ENCODE results near the gene CUBN. TPM values are rescaled to one million over a fixed set of nuclear protein-coding genes. Genes with fewer than 3 reads are reported as not detected.

The CUBN gene
- polyA plus RNA-seq, 2 of the 4 experiments (the other 2 are of a cell fraction): 0.08 to 0.28 TPM

- POLR2A ChIA-PET: no interaction called here
- no peak overlapping the region for H3K27ac ChIP-seq
Observed at GRCh38 chr10:17123961-17124360, 5.7 kb downstream of the CUBN start.

DNA sequence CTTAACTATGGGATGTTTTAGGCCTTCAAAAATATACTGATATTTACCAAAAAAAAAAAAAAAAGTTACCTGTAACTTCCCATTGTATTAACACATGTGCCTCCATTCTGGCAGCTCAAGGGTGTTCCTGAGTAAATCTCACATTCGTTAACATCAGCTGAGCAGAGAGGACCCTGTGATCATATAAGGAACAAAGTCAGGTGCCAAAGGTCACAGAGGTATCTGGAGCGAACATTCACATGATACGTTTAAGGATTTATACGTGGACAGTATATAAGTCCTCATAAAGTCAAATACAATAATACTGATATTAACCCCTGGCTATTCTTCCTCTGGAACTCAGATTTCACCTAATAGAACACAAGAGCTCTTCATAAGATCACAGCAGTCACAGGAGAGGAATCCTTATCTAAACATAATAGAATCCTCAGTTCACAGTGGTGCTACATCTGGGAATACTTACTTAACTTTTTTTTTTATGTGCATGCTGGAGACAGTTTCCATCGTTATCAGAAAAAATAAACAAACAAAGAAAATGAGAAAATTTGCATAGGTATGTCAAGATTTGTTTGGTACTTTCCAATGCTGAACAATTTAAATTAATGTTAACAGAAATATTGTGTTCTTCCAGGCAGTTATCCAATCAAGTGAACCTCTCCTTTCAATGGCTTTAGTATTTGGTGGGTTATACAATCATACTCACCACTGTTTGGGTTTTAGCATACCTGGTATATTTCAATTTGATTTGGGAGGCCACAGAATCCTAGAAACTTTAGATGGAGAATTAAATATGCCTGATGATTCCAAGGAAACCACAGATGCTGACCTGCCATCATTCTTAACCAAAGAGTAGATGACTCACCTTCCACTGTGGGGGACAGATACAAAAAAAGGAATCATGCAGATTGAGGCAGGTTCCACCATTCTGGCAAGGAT is 6.6 kb downstream of the CUBN start:
- DNase-seq (ENCODE audit: low read depth in 1 of 2, low spot score in 1 of 2) (no peak), FAIRE-seq (no peak), ATAC-seq (no peak)
- H3K27ac ChIP-seq: no peak overlapping the region
- ChIA-PET CTCF (interaction anchor here (0.6 to 1.2 kb wide), 3 partner anchors 136 to 1885 kb away, joined by 3 to 5 read pairs (median 4); no protein-coding TSS in a partner anchor), POLR2A (interaction anchor here (0.7 kb wide), 2 partner anchors 49 to 78 kb away, joined by 7 to 10 read pairs; no protein-coding TSS in a partner anchor)
- WGBS (ENCODE audit: missing lambda C conversion rate): 75% methylated on average over 5 of the region's 5 CpGs
- no peaks in the 10 kb centered on the region for H3K9me3 ChIP-seq
- H3K4me3 ChIP-seq: no peak overlapping the region
- H3K4me2 ChIP-seq: no peak overlapping the region
- no peaks in the 10 kb centered on the region for H3K4me1 ChIP-seq
- TF ChIP-seq, protein P1, sequence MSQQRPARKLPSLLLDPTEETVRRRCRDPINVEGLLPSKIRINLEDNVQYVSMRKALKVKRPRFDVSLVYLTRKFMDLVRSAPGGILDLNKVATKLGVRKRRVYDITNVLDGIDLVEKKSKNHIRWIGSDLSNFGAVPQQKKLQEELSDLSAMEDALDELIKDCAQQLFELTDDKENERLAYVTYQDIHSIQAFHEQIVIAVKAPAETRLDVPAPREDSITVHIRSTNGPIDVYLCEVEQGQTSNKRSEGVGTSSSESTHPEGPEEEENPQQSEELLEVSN (IDR thresholded peaks at IDR 0.05; ENCODE audit: borderline replicate concordance, low read depth): no peak
- TF ChIP-seq CBX8 (IDR thresholded peaks at IDR 0.05) (no peak), FOXS1 (CRISPR knock-in tag; IDR thresholded peaks at IDR 0.05) (no peak), PHF8 (IDR thresholded peaks at IDR 0.05; ENCODE audit: borderline replicate concordance, low read depth) (no peak), TP53 (CRISPR knock-in tag; IDR thresholded peaks at IDR 0.05) (no peak), SMC3 (IDR thresholded peaks at IDR 0.05) (no peak), HOXB5 (CRISPR knock-in tag; IDR thresholded peaks at IDR 0.05) (no peak), CHD4 (IDR thresholded peaks at IDR 0.05; ENCODE audit: borderline replicate concordance) (no peak), HOXB13 (CRISPR knock-in tag; IDR thresholded peaks at IDR 0.05; ENCODE audit: low read depth) (no peak), MAFK (IDR thresholded peaks at IDR 0.05; ENCODE audit: partially characterized antibody) (no peak), GATA3 (IDR thresholded peaks at IDR 0.05; ENCODE audit: borderline replicate concordance) (no peak), HMGXB4 (CRISPR knock-in tag; IDR thresholded peaks at IDR 0.05; ENCODE audit: borderline replicate concordance) (no peak), ZFP36 (IDR thresholded peaks at IDR 0.05; ENCODE audit: borderline replicate concordance, partially characterized antibody) (no peak), FOSL2 (IDR thresholded peaks at IDR 0.05) (no peak), FOSL2 (CRISPR knock-in tag; IDR thresholded peaks at IDR 0.05) (no peak), USF2 (IDR thresholded peaks at IDR 0.05) (no peak), HEYL (CRISPR knock-in tag; IDR thresholded peaks at IDR 0.05) (no peak)
- TF ChIP-seq, protein P2, sequence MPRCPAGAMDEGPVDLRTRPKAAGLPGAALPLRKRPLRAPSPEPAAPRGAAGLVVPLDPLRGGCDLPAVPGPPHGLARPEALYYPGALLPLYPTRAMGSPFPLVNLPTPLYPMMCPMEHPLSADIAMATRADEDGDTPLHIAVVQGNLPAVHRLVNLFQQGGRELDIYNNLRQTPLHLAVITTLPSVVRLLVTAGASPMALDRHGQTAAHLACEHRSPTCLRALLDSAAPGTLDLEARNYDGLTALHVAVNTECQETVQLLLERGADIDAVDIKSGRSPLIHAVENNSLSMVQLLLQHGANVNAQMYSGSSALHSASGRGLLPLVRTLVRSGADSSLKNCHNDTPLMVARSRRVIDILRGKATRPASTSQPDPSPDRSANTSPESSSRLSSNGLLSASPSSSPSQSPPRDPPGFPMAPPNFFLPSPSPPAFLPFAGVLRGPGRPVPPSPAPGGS (IDR thresholded peaks at IDR 0.05): no peak

More at GRCh38 chr10:17123961-17124360, 5.7 kb downstream of the CUBN start:
- no peak for ATAC-seq
- no peaks in the 10 kb centered on the region for H3K4me1 ChIP-seq
- WGBS (ENCODE audit: missing lambda C conversion rate): 76% methylated on average over 3 of the region's 3 CpGs
- CTCF ChIA-PET: no interaction called here
- no peak overlapping the region for H3K4me2 ChIP-seq
- TF ChIP-seq ZSCAN20 (CRISPR knock-in tag; IDR thresholded peaks at IDR 0.05) (no peak), MAZ (IDR thresholded peaks at IDR 0.05; ENCODE audit: borderline replicate concordance, low read depth, low read length) (no peak), EP300 (IDR thresholded peaks at IDR 0.05) (no peak), MAX (IDR thresholded peaks at IDR 0.05) (no peak), JUNB (IDR thresholded peaks at IDR 0.05) (no peak), HOXB13 (CRISPR knock-in tag; IDR thresholded peaks at IDR 0.05; ENCODE audit: low read depth) (no peak), EHF (CRISPR knock-in tag; IDR thresholded peaks at IDR 0.05) (no peak), MAFK (IDR thresholded peaks at IDR 0.05; ENCODE audit: partially characterized antibody) (no peak), CHD4 (IDR thresholded peaks at IDR 0.05; ENCODE audit: borderline replicate concordance) (no peak), SMC3 (IDR thresholded peaks at IDR 0.05) (no peak), GATA3 (IDR thresholded peaks at IDR 0.05; ENCODE audit: borderline replicate concordance) (no peak), NFE2L2 (conservative IDR thresholded peaks at IDR 0.05; ENCODE audit: low read length) (no peak), ESRRA (IDR thresholded peaks at IDR 0.05; ENCODE audit: borderline replicate concordance, low read length) (no peak), HES2 (IDR thresholded peaks at IDR 0.05) (no peak), CBX2 (IDR thresholded peaks at IDR 0.05; ENCODE audit: borderline replicate concordance, low read depth) (no peak), FOSL2 (IDR thresholded peaks at IDR 0.05) (no peak), FOSL2 (CRISPR knock-in tag; IDR thresholded peaks at IDR 0.05) (no peak)
- TF ChIP-seq, protein P2 (IDR thresholded peaks at IDR 0.05): no peak
- TF ChIP-seq, protein P3, sequence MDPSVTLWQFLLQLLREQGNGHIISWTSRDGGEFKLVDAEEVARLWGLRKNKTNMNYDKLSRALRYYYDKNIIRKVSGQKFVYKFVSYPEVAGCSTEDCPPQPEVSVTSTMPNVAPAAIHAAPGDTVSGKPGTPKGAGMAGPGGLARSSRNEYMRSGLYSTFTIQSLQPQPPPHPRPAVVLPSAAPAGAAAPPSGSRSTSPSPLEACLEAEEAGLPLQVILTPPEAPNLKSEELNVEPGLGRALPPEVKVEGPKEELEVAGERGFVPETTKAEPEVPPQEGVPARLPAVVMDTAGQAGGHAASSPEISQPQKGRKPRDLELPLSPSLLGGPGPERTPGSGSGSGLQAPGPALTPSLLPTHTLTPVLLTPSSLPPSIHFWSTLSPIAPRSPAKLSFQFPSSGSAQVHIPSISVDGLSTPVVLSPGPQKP (IDR thresholded peaks at IDR 0.05; ENCODE audit: low read depth, low read length): no peak
- no peak for DNase-seq (ENCODE audit: low read depth in 1 of 2, low spot score in 1 of 2)
- no peak overlapping the region for H3K4me3 ChIP-seq
- no peaks in the 10 kb centered on the region for H3K9me3 ChIP-seq
- no peak for FAIRE-seq
